ENCODE measurements around the gene MATN1. TPM values are rescaled to one million over a fixed set of nuclear protein-coding genes. Genes with fewer than 3 reads are reported as not detected.

Gene MATN1
- polyA plus RNA-seq, 3 donors: 0.07 TPM; not detected in 2

DNA sequence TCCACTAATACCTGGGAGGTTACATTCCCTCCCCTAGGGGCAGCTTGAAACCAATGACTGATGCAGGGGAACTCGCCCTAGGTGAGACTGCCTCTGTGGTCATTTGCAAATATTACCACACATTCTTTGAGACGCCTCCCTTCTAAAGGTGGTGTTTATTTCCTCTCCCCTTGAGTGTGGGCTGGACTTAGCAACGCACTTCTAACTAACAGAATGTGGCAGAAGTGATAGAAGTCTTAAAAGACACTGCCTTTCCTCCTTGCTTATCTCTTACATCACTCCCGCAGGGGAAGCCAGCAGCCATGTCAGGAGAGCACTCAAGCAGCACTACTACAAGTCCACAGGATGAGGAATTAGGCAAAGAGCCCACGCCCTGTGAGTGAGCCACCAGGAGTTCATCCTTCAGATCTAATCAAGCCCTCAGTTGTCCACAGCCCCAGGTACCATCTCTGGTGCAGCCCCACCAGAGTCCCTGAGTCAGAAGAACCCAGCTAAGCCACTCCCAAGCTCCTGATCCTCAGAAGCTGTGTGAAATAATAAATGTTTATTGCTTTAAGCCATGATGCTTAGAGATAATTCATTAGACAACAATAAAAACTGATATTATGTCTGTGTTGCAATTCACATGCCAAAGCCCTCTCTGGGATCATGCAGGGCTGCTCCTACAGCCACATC, 14.8 kb upstream of the MATN1 start:
- intact Hi-C loops (cut with micrococcal nuclease): loop anchor here in 1 of 2 donors (5.0 kb wide), 1 partner anchor 39 kb away; no protein-coding TSS in a partner anchor
- H3K4me2 ChIP-seq (replicated peaks; ENCODE audit: extremely low read depth, low read length, poor library complexity, severe bottlenecking): no peak overlapping the region
- no peak overlapping the region for H3K4me3 ChIP-seq (replicated peaks in 1 of 3; ENCODE audit: low read depth in 2 of 3, low read length in 3 of 3)
- Mint-ChIP-seq H3K27ac (peak overlapping the region; percentile 43 to 88 (median 74)), H3K36me3 (peaks cover 99 to 100% of the 10 kb centered on the region in 2 donors), H3K4me3 (no peak overlapping the region), H3K27me3 (ENCODE audit: low read depth in 3 of 3) (peaks cover 0 to 5% (median 1%) of the 10 kb centered on the region in 3 donors), H3K4me1 (peaks cover 46% of the 10 kb centered on the region), H3K9me3 (peaks cover 0 to 3% (median 0%) of the 10 kb centered on the region in 7 donors)
- H3K27me3 ChIP-seq (ENCODE audit: control insufficient read depth in 2 of 2, insufficient read depth in 2 of 2, low read length in 2 of 2): no peaks in the 10 kb centered on the region
- WGBS (ENCODE audit: insufficient coverage): no CpG with 5 or more reads among the region's 5 CpGs
- peak overlapping the region in 1 of 2 donors; percentile 17 for H3K27ac ChIP-seq (ENCODE audit: low read depth in 1 of 2, low read length in 2 of 2)
- H4K20me1 ChIP-seq (ENCODE audit: insufficient read depth, low read length): peaks cover 100% of the 10 kb centered on the region
- DNase-seq: no peak
- no peaks in the 10 kb centered on the region for H3K9me3 ChIP-seq (replicated peaks in 1 of 2; ENCODE audit: control insufficient read depth in 1 of 2, insufficient read depth in 1 of 2, low read length in 2 of 2)
- H3K4me1 ChIP-seq (ENCODE audit: control insufficient read depth in 1 of 2, insufficient read depth in 2 of 2, low read length in 2 of 2): peaks cover 27 to 28% of the 10 kb centered on the region in 2 donors
- no peak overlapping the region for H3K9ac ChIP-seq (ENCODE audit: insufficient read depth, low read length, poor library complexity, severe bottlenecking)
- H3K36me3 ChIP-seq (replicated peaks in 1 of 2; ENCODE audit: control insufficient read depth in 1 of 2, insufficient read depth in 2 of 2, low read length in 2 of 2): peaks cover 97 to 100% of the 10 kb centered on the region in 2 donors
- TF ChIP-seq, protein P1, sequence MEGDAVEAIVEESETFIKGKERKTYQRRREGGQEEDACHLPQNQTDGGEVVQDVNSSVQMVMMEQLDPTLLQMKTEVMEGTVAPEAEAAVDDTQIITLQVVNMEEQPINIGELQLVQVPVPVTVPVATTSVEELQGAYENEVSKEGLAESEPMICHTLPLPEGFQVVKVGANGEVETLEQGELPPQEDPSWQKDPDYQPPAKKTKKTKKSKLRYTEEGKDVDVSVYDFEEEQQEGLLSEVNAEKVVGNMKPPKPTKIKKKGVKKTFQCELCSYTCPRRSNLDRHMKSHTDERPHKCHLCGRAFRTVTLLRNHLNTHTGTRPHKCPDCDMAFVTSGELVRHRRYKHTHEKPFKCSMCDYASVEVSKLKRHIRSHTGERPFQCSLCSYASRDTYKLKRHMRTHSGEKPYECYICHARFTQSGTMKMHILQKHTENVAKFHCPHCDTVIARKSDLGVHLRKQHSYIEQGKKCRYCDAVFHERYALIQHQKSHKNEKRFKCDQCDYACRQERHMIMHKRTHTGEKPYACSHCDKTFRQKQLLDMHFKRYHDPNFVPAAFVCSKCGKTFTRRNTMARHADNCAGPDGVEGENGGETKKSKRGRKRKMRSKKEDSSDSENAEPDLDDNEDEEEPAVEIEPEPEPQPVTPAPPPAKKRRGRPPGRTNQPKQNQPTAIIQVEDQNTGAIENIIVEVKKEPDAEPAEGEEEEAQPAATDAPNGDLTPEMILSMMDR (IDR thresholded peaks at IDR 0.05): no peak
- H3K79me2 ChIP-seq (ENCODE audit: insufficient read depth, low read length): peaks cover 81% of the 10 kb centered on the region
- no peak overlapping the region for H2AFZ ChIP-seq (ENCODE audit: insufficient read depth, low read depth, low read length, poor library complexity, severe bottlenecking)

DNA sequence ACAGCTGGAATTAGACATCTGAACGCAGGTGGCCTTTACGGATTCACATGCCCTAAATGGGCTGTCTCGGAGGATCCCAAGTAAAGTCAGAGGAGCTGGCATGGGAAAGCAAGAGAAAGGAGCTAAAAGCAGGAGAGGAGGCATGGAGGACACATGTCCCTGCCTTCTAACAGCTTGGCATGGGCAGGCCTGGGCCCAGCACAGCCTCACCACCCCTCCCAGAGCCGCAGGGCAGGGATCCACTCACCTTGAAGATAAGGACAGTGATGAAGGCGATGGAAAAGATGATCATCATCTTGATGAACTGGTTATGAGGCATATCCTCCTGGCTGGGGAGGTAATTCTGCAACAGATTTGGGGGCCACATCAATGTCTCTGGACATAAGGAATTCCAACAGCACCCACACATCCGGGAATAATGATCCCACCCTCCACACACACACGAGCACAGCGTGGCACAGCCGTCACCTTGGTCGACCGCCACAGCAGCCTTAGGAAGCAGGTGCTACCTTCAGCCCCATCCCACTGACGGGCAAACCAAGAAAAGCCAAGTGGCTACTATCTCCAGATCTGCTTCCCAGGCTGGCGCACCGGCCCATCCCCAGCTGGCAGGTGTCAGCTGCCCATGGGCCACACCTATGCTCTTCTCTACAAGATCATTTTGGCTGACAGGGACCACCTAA, 14.1 kb upstream of the MATN1 start:
- H3K9me3 ChIP-seq (replicated peaks in 1 of 2; ENCODE audit: control insufficient read depth in 1 of 2, insufficient read depth in 1 of 2, low read length in 2 of 2): no peaks in the 10 kb centered on the region
- H3K27ac Mint-ChIP-seq: peak overlapping the region in 5 of 7 donors; percentile 57 to 79 (median 62)
- H3K27me3 Mint-ChIP-seq (ENCODE audit: low read depth in 3 of 3): peaks cover 0 to 5% (median 1%) of the 10 kb centered on the region in 3 donors
- DNase-seq: no peak
- peaks cover 99 to 100% of the 10 kb centered on the region in 2 donors for H3K36me3 ChIP-seq (replicated peaks in 1 of 2; ENCODE audit: control insufficient read depth in 1 of 2, insufficient read depth in 2 of 2, low read length in 2 of 2)
- no peak overlapping the region for H2AFZ ChIP-seq (ENCODE audit: insufficient read depth, low read depth, low read length, poor library complexity, severe bottlenecking)
- H3K9me3 Mint-ChIP-seq: peaks cover 0 to 3% (median 0%) of the 10 kb centered on the region in 7 donors
- peaks cover 100% of the 10 kb centered on the region for H4K20me1 ChIP-seq (ENCODE audit: insufficient read depth, low read length)
- intact Hi-C loops (cut with micrococcal nuclease): loop anchor here in 1 of 2 donors (5.0 kb wide), 1 partner anchor 40 kb away; no protein-coding TSS in a partner anchor
- 96% methylated on average over 9 of the region's 14 CpGs for WGBS (ENCODE audit: insufficient coverage)
- H3K79me2 ChIP-seq (ENCODE audit: insufficient read depth, low read length): peaks cover 74% of the 10 kb centered on the region
- H3K4me1 Mint-ChIP-seq: peaks cover 42% of the 10 kb centered on the region
- H3K9ac ChIP-seq (ENCODE audit: insufficient read depth, low read length, poor library complexity, severe bottlenecking): no peak overlapping the region
- H3K27ac ChIP-seq (ENCODE audit: low read depth in 1 of 2, low read length in 2 of 2): no peak overlapping the region
- no peak overlapping the region for H3K4me2 ChIP-seq (replicated peaks; ENCODE audit: extremely low read depth, low read length, poor library complexity, severe bottlenecking)
- H3K4me1 ChIP-seq (ENCODE audit: control insufficient read depth in 1 of 2, insufficient read depth in 2 of 2, low read length in 2 of 2): peaks cover 20 to 25% of the 10 kb centered on the region in 2 donors
- H3K27me3 ChIP-seq (ENCODE audit: control insufficient read depth in 2 of 2, insufficient read depth in 2 of 2, low read length in 2 of 2): no peaks in the 10 kb centered on the region
- no peak overlapping the region for H3K4me3 Mint-ChIP-seq
- H3K36me3 Mint-ChIP-seq: peaks cover 99 to 100% of the 10 kb centered on the region in 2 donors
- TF ChIP-seq, protein P1 (IDR thresholded peaks at IDR 0.05): no peak
- H3K4me3 ChIP-seq (replicated peaks in 1 of 3; ENCODE audit: low read depth in 2 of 3, low read length in 3 of 3): no peak overlapping the region

Measured in CD14-positive monocyte (primary cell).